DMS79 (cell line): Measurements from ENCODE around the gene TMEM108.

Experiments
- DNase-seq: peaks from one replicate; lab custom pipeline; 2025; lab: John Stamatoyannopoulos, UW

TMEM108 gene

DNA sequence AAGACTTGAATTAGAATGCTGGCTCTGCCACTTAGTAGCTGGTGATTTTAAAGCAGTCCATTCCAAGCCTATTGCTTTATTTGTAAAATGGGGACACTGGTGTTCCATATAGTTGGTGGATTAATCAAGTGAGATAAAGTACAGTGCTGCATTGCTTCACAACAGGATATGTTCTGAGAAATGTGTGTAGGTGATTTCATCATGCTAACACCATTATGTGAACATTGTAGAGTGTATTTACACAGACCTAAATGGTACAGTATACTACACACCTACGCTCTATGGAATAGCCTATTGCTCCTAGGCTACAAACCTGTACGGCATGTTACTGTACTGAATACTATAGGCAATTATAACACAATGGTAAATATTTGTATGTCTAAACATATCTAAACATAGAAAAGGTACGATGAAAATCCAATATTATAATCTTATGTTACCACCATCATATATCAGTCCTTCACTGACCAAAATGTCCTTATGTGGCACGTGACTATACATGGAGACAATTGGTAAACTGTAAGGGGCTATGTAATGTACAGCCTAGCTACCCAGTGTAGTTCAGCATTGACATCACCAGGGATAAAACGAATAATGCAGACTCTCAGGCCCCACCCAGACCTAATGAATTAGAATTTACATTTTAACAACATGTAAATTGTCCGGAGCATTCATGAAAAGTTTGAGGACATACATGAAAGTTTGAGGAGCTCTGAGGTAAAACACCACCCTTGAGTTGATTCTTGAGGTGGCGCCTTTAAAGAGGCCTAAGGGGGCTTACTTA, 240.3 kb downstream of the TMEM108 start:
- DNase-seq: no peak

DNA sequence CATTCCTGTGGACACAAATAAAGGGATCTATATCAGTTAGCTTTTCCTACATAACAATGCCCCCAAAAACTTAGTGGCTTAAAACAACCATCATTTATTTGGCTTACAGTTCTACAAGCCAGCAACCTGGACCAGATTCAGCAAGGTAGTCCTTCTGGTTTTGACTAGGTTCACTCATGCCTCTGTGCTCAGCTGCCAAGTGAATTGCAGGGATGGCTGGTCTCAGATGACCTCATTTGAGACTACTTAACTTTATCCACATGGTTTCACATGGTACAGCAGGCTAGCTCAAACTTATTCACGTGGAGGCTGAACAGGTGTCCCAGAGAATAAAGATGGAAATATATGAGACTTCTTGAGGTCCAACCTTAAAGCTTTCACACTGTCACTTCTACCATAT, 242.4 kb downstream of the TMEM108 start:
- peak; percentile 88 for DNase-seq

DNA sequence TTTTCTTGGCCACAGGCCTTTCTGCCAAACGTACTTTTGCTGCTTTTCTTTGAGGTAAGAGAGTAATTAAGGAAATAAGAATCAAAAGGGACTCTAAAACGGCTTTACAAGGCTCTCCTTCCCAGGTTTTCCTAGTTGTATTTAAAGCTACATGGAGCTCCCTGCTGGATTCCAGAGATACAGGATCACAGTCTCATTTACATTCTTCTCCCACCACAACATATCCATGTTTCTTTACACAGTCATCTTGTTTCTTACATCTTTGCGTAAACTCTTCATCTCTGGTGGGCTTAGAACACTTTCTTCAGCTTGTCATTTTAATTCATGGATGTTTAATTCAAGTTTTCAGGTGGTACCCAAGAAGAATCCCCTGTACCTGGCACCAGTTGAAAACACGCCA, 244.0 kb downstream of the TMEM108 start:
- DNase-seq: no peak

DNA sequence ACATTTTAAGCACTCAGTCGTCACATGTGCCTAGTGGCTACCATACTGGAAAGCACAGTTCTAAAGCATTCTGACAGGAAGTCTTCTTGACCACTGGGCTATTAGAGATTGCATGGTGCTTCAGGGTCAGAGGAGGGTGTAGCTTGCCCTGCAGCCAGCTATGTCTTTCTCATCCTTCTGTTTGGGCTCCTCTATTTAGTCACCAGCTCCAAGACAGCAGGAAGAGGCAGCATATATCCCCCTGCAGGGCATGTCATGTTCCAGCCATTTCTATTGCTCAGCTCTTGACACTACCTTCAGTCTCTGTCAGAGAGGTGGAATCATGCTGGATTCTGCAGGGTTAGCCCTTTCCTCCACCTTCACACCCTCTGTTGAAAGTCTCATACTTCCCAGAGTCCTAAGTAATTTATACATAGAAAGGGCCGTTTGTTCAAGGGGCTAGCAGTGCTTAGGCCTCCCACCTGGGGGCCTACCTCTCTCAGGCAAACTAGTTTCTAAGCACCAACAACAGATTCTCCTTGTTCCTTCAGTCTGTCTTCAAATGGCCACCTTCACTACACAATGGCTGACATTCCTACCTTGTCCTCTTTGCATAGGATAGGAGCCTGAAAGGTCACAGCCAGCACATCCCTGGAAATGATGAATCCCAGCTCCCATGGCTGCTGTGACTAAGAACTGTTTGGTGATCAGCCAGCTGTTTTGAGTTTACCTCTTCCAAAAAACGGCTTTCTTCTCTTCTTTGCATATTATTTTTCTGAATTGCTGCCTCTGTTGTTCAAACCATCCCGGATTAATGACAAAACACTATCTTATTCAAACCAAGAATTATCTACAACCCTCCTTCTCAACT, 246.0 kb downstream of the TMEM108 start:
- no peak for DNase-seq

DNA sequence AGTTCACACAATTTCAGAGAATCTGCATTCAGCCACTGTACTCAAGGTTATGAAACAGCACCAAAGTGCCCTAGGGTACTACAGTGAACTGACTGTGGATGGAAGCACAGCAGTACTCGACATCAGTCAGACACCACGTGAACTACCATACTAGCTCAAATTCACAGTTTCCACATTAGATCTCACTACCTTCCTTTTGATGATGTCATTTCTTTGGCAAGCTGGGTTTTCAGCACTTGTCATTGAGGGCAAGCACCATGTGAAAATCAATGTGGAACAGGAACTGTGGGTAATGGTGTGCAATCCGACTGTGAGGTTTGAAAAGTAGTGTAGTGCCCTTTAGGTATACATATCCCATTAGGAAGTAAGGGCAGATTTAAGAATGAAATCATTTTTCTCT, 251.1 kb downstream of the TMEM108 start:
- no peak for DNase-seq

DNA sequence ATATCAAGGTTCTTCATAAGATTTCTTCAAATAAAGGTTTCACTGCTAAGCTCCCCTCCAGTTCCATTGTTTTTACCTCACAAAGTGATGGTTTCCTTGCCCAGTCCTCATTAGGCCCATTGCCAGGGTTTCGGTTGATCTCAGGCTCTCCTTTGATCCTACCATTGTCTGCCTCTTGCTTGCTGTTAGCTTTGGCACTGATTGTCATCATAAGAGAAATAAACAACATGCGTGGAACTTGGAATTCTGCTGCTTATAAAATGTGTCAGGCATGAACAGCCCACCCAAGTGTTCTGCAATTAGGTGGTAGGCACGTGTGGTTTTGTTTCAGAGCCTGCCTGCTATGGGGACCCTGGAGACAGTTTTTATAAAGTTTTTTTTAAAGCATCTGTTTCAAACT, 254.1 kb downstream of the TMEM108 start:
- peak; percentile 30 for DNase-seq

DNA sequence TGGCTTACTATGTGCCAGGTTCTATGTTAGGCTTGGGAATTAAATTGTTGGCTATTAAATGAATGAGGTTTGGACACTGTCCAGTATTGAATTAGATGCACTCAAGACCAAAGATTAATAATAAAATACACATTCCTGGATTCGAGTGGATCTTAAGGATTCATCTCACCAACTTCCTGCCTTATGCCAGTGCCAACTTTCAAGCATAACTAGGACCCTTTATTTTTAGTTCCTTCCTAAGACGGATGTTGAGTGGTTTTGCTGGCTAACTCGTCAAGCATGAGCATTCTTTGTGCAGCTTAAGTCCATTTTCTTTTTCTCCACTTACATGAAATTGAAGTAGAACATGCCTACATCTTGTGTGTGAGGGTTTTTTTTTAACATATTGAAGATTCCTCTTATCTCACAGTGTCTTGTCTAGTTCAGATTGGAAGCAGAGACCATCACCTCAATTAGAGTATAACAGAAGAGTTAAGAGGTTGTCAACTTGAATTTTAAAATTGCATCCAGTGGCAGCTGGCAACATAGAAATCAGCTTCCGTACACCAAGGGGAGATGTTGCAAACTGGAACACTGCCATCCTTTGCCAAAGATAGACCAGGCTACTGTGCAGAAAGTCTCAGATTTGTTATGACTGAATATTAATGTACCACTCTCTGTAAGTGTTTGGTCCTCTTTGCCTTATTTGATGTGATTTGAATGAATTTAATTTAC, 255.4 kb downstream of the TMEM108 start:
- DNase-seq: peak; percentile 93

DNA sequence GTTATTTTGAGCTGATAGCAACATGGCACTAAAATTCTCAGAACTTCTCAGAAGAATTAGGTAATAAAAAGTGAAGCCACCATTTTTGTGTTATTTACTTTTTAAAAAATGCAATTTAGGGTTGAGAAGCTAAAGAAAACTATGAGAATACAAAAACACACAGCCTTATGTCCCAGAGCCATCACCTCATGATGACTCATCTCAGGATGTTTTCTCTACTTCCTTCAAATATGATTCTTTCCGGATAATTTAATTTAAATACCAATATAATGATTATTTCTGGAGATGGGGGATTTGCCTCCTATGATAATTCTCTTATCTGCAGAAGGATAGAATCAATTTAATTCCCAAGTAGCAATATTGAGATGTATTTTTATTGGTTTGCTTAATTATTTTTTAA, 256.1 kb downstream of the TMEM108 start:
- no peak for DNase-seq

DNA sequence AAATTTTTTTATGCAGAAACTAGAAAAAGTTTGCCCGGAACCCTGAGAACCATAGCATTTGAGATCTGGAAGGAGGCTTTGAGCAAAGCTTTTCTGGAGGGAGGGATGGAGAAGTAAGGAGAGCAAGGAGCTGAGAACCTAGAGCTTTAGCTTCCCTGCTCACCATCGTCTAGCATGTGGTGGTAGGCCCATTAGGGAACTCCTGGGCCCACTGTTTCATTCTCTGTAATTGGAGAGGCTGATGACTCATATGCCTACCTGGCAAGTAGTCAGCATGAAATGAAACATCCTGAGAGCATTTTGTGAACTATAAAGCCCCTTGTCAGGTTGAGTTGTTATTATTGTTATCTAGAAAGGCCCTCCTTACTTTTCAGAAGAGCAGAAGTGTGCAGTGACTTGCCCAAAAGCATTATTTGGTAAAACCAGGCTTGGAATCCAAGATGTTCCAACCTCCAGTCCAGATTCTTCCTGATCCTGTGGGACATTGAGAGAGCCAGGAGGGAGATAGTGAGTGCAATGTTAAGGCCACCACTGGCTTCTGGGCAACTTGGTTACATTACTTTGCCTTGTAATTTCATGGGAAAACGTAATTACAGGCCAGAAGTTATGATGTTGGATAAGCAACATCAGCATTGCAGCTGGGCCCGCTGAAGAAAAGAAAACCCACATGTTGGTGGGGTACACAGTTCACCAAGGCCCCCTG, 257.2 kb downstream of the TMEM108 start:
- peak; percentile 72 for DNase-seq

DNA sequence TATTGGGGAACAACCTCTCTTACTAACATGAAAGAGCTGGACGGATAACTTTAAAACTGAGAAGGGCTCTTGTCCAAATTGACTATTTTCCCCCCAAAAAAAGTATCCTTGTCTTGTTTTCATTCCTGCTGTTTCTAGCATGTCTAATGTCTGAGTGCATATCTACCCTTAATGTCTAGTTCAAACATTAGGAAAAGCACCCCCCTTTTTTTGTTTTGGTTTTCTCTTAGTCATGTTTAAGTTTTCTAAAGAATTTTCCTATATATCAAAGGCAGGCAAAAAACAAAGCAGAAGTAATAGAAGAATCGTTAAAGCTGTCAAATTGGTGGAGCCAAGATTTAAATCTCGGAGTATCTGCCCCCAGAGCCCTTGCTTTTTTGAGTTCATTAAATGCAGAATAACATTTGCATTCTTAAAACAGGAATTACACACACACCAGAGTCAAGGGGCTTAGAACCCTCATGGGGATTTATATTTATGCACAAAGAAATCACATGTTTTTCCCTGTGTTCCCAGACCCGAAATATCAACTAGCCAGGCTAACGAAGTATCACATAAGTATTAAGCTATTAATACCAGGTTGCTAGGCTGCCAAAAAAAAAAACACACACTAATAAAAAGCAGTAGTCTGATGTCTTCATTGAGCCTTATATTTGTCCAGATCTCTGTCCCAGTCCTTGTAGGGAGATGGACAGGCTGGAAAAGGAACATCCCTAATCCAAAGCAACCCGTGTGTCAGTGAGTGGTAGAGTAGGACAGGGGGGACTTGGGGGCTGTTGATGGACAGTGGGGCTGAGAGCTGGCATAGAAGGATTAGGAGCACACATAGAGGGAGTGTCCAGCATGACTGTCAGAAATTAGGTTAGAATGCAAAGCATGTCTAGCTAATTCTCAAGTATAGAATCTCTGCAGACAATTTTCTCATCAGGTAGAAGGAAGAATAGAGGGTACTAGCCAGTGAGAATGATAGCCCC, 258.0 kb downstream of the TMEM108 start:
- DNase-seq: no peak

DNA sequence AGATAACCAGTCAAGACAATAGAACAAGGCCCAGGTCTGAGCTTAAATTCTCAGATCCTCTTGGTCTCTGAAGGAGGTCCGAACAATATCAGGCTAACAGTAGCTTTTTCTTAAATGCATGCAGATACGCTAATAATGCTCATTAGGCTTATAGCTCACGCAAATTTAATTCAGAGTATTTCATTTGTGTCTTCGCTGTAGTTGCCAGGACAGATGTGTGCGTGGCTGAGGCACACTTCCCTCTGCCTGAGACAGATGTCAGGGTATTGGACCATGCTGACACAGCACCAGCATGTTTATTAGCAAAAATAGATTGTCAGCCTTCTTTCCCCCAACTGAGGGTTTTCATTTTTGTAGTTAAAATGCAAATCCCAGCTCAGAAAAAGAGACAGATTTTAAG, 258.8 kb downstream of the TMEM108 start:
- DNase-seq: no peak

DNA sequence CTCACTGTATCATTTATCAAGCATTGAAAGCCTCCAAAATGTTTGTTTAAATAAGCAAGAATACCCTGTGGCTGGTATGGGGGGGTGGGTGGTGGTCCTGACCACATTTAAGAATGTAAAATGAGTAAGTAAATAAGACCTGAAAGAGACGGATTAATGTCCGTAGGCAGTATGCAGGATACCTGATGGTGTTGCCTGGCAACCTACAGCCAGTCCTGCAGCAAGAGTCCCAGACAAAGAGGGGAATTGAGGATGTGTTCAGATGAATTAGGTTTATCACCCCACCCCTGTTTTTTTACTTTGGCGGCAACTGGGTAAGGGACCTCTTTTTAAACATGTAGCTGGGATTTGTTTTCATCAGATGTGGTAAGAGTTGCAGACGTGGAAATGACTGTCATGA, 261.9 kb downstream of the TMEM108 start:
- DNase-seq: no peak

DNA sequence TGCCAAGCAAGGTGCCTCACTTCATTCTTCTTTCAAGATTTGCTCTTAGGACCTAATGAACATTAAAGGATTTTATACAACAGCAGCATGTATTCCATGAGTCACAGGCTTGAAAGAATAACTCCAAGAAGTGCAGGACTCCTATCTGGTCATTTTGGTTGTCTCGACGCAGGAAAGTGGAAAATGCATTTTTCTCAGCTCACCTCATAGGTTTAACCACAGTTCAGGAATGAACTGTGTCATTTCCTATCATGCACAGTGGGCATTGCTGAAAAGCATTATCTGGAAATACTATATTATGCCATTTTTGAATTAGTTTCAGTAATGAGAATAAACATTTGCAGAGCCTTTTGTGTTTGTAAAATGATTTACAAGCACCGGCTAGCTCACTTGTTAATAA, 263.0 kb downstream of the TMEM108 start:
- DNase-seq: no peak

DNA sequence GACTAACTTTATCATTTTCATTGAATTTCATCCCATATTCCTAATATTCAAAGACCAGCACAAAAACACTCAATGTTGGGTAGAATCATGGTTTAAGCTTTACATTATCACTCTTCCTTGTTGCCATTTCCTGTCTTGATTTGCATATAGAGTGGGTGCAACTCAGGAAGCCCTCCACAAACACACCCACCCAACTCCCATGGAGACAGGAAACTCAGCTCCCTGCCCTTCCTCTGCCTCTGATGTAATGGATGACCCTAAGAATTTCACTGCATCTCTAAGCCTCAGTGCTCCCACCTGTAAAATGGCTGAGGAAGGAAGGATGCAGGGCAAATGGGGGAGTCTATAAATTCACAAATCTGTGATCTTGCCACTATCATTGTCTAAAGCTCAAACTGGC, 263.5 kb downstream of the TMEM108 start:
- no peak for DNase-seq

DNA sequence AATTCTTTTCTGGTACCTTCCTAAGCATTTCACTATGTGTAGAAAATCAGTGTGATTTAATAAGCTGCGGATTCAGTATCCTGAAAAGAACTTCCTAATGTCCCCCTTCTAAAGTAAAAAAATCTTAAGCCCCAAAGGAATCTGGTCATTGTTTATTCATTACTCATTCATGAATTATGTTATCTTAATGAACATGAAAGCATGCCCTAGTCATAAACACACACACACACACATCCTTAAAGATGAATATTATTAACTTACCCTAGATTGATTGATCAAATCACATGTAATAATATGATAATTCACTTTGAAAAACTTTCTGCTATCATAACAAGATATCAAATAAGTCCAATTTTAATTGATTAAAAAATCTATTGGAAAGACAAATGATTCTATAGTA, 265.2 kb downstream of the TMEM108 start:
- no peak for DNase-seq

DNA sequence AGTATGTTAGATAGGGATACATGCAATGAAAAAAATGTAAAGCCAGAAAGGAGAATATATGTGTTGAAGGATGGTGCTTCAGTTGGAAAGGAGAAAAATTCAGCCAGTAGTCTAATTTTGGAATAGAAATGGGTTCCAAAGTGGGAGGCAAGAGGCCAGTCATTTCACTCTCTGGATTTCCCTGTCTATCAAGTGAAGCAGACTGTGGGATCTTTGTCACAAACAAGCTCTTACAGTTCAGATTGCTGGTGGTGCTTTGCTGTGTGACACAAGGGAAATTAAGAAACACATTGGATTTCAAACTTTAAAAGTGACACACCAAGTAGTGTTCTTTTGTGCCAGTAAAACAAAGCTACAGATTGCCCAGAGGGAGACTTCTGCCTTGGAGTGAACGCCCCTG, 279.7 kb downstream of the TMEM108 start:
- DNase-seq: no peak

DNA sequence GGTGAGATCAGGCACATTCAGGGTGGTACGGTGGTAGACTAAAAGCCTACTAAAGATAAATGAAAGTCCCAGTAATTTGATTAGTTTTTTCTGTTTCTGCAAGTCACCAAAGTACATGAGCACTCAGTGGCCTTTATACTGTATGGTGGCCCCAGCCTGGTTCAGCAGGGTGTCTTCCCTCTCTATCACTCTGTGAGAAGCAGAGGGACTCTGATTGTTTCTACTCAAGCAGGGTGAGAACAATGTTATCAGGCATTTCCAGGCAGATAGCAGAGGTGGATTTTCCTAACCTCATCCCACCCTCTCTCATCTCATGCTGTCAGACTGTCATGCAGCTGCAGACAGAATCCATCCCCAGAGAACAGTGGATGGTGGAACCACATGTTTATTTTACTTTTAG, 290.2 kb downstream of the TMEM108 start:
- no peak for DNase-seq

DNA sequence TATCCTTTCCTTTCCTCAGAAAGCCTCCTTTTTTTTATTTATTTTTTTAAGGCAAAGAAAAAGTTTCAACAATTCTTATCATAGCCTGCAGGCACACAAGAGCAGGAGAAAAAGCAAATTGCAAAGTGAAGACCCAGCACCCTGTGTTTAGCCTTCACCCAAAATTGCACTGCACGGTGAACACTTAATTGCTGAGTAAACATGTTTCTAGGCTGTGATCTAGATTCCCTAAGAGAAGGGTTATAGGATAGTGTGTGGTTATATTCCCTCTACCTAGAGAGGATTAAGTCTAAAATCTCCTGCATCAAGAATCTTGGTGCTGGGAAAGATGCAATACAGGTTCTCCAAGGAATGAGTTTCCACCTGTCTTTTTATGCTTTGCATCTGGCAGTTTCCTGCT, 291.4 kb downstream of the TMEM108 start:
- no peak for DNase-seq

DNA sequence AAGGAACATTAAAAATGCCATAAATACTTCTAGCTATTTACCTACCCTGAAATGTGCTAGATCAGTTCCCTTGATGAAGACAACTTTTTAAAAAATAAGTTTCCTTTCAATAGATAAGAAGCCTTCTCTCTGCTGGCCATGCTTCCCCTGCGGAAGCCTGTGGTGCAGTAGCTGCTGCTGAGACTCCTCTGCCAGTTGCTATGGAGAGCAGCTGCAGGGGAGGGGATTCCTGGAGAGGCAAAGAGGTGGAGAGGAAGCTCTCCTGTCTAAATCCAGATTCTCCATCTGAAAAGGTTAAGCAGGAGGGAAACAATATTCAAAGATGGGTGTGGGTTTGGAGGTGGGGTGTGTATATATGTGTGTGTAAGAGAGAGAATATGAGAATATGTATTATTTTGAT, 291.9 kb downstream of the TMEM108 start:
- DNase-seq: peak; percentile 37

DNA sequence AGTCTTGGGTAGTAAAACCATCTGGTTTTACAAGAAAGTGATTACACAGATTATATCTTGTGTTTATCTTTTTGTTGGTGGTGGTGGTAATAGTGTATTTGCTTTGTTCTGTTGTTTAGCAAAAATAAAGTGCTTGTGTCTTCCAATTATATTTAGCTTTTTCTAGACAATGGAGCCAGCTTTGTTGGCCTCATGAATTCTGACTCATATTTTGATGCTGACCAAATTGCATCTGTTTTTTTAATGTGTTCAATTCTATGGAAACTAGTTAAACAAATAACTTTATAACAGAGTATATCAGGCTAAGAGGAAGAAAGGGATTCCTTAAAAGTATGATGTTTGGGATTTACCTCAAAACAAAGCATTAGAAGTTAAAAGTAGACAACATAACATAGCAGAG, 292.3 kb downstream of the TMEM108 start:
- no peak for DNase-seq

DNA sequence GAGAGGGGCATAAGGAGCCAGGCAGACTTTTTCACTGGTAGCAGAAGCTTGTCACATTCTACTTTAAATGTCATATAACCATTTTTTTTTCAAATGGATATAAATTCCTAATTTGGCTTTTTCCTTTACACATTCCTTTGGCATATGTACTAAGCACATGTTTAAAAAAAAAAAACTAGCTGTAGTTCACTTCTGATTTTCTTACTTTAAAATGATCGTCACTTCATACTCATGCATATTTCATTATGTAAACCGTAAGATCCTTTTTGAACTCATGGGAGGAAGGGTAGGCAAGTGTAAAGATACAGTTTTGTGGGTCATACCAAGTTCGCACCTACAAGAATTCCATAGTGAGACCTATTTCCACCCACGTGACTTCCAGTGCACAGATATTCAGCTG, 316.5 kb downstream of the TMEM108 start:
- DNase-seq: no peak
